GM18498 (cell line): ENCODE measurements around the gene NPAS3.
"Not testable (repeated sequence)": the region's sequence is repeated elsewhere in the genome, so short reads cannot be mapped to it uniquely, and the experiment has no call there.

Source experiments
- ATAC-seq: cut with Tn5 transposase; IDR thresholded peaks from one replicate; pipeline ENCODE4 v1.9.1; 2021; ENCODE audit warnings: mild to moderate bottlenecking, moderate library complexity; ENCODE audit not compliant: unreplicated experiment

Gene NPAS3

GRCh38 chr14:33068040-33068439 lies 129.4 kb downstream of the NPAS3 start:
- ATAC-seq: no peak

GRCh38 chr14:33068626-33069025 lies 129.9 kb downstream of the NPAS3 start:
- ATAC-seq: no peak

- no peak for ATAC-seq
Observed at GRCh38 chr14:33070475-33070874, 131.8 kb downstream of the NPAS3 start.

- no peak for ATAC-seq
Observed at GRCh38 chr14:33073023-33073422, 134.3 kb downstream of the NPAS3 start.

GRCh38 chr14:33081259-33081658 lies 142.6 kb downstream of the NPAS3 start:
- no peak for ATAC-seq

- no peak for ATAC-seq
Observed at GRCh38 chr14:33085799-33086198, 147.1 kb downstream of the NPAS3 start.

- ATAC-seq: not testable (repeated sequence)
Observed at GRCh38 chr14:33088274-33088673, 149.6 kb downstream of the NPAS3 start.

GRCh38 chr14:33098016-33098415 lies 159.3 kb downstream of the NPAS3 start:
- no peak for ATAC-seq

- ATAC-seq: no peak
Observed at GRCh38 chr14:33103489-33103888, 164.8 kb downstream of the NPAS3 start.

GRCh38 chr14:33103966-33104365 lies 165.3 kb downstream of the NPAS3 start:
- ATAC-seq: no peak

GRCh38 chr14:33110737-33111443 lies 172.2 kb downstream of the NPAS3 start:
- ATAC-seq: no peak

- no peak for ATAC-seq
Observed at GRCh38 chr14:33114331-33114730, 175.7 kb downstream of the NPAS3 start.

- ATAC-seq: no peak
Observed at GRCh38 chr14:33118668-33119067, 180.0 kb downstream of the NPAS3 start.

GRCh38 chr14:33120341-33120740 lies 181.7 kb downstream of the NPAS3 start:
- ATAC-seq: no peak

GRCh38 chr14:33120966-33121365 lies 182.3 kb downstream of the NPAS3 start:
- no peak for ATAC-seq

- ATAC-seq: no peak
Observed at GRCh38 chr14:33123281-33123680, 184.6 kb downstream of the NPAS3 start.

- no peak for ATAC-seq
Observed at GRCh38 chr14:33126433-33126832, 187.8 kb downstream of the NPAS3 start.

- no peak for ATAC-seq
Observed at GRCh38 chr14:33127531-33127930, 188.9 kb downstream of the NPAS3 start.

- ATAC-seq: no peak
Observed at GRCh38 chr14:33131801-33132200, 193.1 kb downstream of the NPAS3 start.

GRCh38 chr14:33134162-33134561 lies 195.5 kb downstream of the NPAS3 start:
- ATAC-seq: no peak

GRCh38 chr14:33134975-33135374 lies 196.3 kb downstream of the NPAS3 start:
- ATAC-seq: no peak

GRCh38 chr14:33150666-33151428 lies 212.2 kb downstream of the NPAS3 start:
- no peak for ATAC-seq
